CD4-positive, alpha-beta T cell treated with Interleukin-2 at 100 ng/mL for 4 hours (primary cell): ENCODE data around the gene NELL1.

Experiments used
- DNase-seq: peaks from one replicate; pipeline ENCODE4 v3.0.0-alpha.2; 2020; ENCODE audit warnings: low spot score

Gene NELL1

GRCh38 chr11:21489416-21490115, 820.2 kb downstream of the NELL1 start:
- DNase-seq: no peak

DNA sequence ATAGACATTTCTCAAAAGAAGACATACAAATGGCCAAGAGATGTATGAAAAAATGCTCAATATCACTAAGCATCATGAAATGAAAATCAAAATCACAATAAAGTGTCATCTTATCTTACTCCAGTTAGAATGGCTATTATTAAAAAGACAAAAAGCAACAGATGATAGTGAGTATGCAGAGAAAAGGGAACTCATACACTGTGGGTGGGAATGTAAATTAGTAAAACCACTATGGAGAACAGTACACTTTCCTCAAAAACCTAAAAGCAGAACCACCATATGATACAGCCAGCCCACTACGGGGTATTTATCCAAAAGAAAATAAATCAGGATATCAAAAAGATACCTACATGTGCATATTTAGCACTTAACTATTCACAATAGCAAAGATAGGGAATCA, 823.5 kb downstream of the NELL1 start:
- DNase-seq: no peak

DNA sequence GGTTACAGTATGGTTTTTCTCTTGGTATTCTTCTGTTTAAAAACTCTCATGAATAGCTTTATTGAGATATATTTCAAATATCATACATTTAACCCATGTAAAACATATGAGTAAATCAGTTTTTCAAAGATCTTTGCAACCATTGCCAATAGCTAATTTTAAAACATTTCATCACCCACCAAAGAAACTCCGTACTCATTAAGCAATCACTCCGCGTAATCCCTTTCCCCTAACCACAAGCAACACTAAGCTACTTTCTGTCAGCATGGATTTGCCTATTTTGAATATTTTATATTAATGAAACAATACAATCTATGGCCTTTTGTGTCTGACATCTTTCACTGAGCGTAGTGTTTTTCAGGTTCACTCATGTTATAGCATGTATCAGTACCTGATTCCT, 825.6 kb downstream of the NELL1 start:
- DNase-seq: no peak

DNA sequence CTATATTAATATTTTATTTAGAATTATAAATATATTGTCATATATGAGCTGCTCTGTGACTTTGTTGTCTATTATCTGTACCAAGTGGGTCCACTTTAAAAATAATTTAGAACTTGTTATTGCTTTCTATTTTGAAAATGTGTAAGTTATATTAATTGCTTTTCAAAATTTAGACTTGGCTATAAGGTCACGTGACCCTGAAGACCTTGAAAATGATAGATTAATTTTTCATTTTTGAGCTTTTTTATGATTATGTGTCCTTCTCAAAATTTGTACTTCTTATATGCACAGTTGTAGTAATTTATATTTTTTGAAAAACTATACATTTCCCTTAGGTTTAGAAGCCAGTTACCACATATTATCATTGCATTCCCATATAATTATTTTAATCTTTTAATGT, 826.5 kb downstream of the NELL1 start:
- DNase-seq: no peak

- DNase-seq: no peak
These were observed 831.9 kb downstream of the NELL1 start for GRCh38 chr11:21501245-21501644.

DNA sequence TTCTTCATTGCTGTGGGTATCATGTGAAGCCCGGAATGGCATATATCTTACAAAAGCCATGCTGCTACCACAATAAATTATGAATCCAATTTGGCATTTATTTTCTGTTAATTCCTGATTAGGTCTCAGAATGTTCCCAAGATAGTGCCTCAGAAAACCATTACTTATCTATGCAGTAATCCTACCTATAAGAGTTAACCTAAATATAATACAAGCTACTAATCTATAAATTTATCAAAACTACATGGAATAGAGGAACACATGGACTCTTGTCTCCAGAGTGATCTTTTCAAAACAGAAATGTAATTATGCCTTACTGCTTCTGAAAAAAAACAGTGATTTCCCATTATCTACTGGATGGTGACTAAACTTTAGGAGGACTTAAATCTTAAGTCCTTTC, 835.7 kb downstream of the NELL1 start:
- DNase-seq: no peak

GRCh38 chr11:21511835-21512440, 842.6 kb downstream of the NELL1 start:
- no peak for DNase-seq

DNA sequence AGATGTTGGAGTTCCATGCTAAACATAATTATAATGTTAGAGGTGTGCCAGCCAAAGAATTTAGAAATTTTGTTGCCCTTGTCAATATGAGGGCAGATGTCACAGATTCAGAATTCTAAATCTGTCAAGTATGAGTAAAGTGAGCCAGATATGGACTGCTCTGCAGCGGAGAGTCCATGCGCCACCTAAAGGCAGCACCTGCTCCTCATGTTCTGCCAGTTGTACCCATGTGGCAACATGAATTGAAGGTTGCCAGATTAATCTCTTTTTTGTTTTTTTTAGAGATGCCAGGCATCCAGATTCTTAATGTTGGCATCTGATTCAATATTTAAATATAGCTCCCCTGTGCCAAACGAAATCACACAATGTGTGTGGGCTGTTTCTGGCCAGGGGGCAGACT, 844.9 kb downstream of the NELL1 start:
- no peak for DNase-seq

GRCh38 chr11:21520244-21520643, 850.9 kb downstream of the NELL1 start:
- DNase-seq: no peak

- no peak for DNase-seq
These were observed 859.8 kb downstream of the NELL1 start for GRCh38 chr11:21529187-21529586.

DNA sequence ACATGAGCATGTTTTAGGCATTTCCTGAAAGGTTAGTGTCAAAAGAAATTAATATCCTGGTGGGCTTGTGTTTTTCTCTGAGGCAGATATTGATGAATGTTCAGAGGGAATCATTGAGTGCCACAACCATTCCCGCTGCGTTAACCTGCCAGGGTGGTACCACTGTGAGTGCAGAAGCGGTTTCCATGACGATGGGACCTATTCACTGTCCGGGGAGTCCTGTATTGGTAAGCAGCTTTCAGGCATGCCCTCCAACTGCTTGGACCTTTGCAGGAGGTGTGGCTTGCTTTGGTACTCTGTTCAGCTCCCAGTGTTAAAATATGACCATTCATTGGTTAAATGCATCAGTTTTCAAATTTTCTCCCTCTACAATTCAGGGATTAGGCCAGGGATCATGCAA, 864.9 kb downstream of the NELL1 start:
- DNase-seq: no peak

DNA sequence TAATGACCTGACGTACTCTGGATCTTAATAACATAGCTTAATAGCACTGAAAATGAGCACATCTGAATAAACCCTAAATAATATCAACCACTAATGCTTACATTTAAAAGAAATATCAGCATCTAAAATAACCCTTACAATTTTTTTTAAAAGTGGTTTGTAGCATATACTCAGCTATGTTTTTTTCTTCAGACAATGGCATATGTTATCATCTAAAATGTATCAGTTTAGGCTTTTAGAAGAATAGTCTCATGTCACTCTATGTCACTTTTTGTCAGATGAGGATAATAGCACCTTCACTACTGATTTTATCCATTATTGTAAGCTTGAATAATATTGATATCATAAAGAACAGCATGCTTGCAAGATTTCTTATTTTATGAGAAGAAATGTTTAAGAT, 868.6 kb downstream of the NELL1 start:
- no peak for DNase-seq

DNA sequence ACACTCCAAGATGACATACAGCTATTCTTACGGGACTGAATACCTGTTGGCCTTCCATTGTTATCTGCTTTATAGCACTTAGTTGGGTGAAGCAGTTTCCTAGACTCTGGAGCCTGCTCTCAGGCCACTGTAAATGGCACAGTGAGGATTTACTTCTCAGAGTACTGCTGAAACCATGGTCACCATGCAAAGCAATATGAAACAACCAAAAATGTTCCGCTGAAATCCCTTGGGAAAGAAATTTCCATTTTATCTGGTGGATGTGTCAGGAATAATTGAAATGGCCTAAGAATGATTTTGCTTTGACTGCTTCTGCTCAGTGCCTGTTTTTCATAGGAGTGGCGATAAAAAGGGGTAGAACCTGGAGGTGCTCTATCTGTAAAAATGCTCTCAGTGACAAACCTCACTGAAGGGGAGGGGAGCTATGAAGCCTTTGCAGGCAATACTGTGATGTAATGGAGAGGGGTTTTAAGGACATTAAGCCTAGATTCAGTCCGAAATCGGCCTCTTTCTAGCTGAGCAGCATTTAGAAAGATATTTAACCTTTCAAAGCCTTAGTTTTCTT, 871.9 kb downstream of the NELL1 start:
- no peak for DNase-seq

DNA sequence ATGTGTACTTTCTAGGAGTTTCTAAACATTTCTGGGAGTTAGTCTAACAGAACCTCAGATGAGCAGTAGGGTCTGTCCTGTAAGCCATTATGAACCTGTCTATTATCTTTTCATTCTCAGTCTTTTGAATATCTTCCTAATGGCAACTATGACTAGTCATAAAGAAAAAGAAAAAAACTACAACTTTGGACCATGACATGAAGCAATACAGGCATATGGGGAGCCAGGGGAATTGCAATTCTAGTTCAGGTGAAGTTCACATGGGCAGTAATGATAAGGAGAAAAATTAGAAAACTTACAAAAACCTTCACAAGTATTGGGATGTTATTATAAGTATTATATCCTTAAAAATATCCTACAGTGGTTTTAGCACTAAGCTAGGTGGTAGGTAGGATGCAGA, 874.5 kb downstream of the NELL1 start:
- DNase-seq: no peak

GRCh38 chr11:21545699-21546098, 876.3 kb downstream of the NELL1 start:
- no peak for DNase-seq

DNA sequence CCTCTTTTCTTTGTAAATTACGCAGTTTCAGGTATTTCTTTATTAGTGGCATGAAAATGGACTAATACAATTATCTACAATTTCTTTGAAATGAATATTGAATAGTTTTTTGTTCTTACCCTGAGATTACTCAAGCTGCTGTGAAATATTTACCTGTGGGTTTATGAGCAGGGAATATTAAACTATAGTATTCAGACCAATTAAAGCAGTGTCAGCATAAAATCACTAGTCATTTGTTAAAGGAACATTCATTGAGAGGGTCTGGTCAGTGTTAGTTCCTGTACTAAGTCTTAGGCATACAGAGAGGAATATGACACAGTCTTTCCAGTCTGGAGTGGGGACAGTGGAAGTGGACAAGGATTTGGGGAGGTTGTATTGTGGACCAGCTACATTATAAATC, 877.3 kb downstream of the NELL1 start:
- DNase-seq: no peak

DNA sequence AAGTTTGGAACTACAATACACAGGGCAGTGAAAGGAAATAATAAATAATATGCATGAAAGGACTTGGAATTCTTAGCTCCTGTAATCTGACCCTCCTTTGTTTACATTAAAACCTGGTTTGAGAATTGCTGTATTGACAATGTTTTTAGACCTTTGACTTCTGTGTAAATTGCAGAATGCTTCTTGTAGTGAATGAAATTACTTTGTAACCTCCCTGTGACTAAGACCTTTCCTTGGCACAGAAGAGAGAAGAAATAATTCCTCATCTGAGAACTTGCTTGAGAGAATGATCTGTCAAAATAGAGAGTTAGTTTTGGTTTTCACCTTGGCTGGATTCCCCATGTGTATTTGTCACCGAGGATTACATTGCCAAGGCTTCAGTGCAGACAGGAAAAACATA, 883.5 kb downstream of the NELL1 start:
- no peak for DNase-seq

DNA sequence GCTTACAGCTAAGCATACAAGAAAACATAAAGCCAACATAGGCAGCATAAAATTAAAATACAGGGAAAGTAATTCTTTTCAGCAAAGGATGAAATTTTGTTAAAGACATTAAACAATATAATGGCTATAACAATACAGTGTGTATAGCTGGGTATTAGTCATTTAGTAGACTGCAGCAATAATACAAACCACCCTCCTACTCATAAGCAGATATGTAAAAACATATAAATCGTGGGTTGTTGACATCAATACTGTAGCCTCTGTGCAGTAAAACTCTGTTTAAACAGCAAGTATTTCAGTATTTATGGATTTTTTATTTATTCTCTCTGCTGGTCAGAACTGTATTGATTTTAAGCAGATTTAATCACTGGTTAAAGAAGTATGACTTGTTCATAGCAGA, 884.4 kb downstream of the NELL1 start:
- no peak for DNase-seq

DNA sequence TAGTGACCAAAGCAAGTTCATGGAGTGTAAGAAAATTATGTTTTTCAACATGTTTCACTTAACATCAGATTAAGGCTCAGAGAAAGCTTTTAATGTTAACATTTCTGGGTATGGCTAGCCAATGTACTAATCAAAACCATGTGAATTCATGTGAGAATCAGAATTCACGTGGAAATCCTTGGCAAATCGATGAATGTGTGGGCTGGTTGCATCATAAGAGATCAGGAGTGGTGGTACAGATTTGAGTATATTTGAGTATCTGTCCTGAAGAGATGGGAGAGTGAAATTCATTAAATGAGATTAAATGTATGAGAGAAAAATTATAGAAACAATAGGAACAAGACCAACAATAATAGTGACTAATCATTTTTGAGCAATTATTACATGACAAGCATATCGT, 884.9 kb downstream of the NELL1 start:
- DNase-seq: no peak

DNA sequence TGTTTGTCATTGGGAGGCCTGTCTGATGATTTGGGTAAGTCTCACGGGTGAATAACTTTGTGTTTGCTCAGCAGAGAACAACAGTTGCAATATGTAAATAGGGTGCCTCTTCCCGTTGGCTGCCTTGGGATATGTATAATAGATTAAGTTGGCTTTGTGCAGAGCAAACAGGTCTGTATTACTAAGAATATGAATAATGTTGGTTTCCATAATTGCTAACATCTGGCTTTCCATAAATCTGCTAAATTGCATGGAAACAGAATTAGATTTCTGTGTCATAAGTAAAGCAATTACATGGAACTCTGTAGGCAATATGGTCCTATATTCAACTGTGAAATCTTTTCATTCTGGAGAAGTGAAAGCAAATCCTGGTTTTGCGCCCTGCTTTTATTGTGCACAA, 887.5 kb downstream of the NELL1 start:
- DNase-seq: no peak

DNA sequence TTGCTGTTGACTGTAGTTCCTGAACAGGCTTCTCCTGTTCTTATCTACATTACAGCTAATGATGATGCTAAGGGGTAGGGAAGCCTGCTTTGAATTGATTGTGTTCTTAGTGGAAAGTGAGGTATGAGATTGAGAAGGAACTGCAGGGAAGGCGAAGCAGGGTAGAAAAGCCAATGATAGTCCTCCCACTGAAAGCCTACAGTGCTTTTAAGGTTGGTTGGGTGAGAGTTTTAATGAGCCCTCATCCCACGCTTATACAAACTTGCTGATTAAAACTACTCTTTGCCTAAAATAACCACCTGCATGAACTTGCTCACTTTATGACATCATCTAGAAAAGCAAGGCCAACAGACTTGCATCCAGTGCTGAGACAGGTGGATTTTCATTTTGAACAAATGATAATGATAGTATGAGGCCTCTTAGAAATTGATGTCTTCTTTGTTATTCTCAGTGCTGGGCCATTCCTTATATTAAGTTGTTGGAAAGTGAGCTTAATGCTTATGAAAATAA, 891.1 kb downstream of the NELL1 start:
- DNase-seq: no peak

DNA sequence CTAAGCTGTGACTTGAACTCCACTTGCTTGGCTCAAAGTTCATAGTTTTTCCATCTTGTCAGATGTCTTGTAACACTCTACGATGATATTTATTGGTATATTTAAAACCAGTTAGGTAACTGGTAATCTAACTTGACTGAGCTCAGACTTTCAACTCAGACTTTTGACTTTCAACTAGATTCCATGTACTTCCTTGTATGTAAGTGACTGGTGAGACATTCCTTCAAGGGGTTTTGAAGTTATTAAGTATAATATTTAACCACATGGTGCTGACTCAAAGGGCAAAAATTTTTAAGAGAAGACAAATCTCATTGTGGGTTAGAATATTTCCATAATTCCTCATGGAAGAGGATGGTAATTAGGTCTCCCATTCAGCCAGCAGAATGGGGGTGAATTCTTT, 892.2 kb downstream of the NELL1 start:
- no peak for DNase-seq

DNA sequence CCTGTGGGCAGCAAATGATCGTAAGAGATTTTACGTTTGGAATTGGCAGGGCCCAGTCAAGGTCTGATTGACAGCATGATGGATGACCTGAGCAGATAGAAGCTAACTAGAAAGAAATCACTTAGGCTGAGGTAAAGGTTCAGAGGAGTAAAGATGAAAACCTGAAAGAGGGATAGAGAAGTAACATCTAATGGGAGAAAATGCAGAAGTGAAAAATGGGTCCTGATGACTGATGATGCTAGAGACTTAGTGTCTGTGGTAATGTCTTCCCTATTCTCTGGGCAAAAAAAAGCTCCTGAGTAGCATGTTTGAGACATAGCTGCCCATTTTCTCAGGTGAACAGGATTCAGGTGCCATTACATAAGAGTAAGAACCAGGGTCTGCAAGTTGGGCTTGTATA, 894.7 kb downstream of the NELL1 start:
- DNase-seq: no peak
